ENCODE measurements around the gene FAHD2B.
A peak's percentile ranks its signal among the peaks of the same experiment; 100 is the strongest.
"Not testable (repeated sequence)": the region's sequence is repeated elsewhere in the genome, so short reads cannot be mapped to it uniquely, and the experiment has no call there.

FAHD2B gene, protein sequence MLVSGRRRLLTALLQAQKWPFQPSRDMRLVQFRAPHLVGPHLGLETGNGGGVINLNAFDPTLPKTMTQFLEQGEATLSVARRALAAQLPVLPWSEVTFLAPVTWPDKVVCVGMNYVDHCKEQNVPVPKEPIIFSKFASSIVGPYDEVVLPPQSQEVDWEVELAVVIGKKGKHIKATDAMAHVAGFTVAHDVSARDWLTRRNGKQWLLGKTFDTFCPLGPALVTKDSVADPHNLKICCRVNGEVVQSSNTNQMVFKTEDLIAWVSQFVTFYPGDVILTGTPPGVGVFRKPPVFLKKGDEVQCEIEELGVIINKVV

DNA sequence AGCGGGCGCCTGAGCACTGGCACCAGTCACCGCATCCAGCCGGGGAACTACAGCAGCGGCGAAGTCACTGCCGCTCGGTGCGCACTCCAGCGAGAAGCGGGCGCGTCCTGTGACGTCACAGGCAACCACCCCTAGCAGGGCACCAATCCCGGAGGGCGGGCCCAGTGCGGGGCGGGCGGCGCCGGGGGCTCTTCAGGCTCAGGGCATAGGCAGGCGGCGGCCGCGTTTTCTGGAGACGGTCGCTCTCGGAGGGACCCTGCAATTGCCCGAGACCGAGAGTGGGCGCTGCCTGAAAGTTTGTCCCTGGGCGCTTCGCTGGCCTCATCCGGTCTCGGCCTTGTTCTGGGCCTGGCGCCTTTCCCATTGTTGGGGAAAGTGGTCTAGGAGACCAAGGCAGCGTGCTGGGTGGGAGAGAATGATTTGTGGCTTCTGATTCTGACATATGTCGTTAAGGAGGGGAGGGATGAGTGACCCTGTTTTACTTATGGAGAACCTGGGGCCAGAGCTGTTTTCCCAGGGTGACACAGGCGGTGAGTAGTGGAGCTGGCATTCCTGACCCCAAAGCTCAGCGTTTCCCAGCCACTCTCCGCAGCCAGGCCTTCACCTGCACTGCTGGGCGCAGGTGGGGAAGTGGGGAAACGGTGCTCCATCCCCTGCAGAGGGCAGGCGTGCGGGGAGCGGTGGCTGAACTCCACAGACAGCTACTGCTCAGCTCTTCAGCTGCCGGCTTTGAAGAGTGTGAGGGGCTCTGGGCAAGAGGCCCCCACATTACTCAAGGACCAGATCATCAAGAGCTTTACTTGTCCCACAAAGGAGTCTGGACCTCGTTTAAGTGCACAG, at the start of gene FAHD2B:
Gene FAHD2B (minus strand): TSS at position 111 of the 840 bp plus-strand sequence. CDS start 3,176 bp downstream, outside the sequence.
- DNase-seq: peak; percentile 78

DNA sequence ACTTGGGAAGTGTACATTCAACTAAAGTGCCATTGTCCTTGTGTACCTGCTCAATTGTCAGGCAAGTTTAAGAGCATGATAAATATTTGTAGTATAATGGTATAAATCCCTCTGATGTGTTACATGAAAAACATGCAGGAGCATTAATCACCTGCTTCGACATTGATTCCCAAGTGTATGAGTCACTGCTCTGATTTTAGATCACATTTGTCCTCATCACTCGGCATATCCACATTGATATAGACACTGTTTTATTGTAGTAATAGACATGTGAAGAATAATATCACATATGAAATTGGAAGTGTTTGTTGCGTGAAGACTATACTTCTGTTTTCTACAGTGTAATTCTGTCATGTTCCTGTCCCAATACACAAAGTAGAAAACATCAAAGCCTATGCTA, 49.3 kb upstream of the FAHD2B start:
- not testable (repeated sequence) for DNase-seq

GRCh38 chr2:97129090-97129489, 34.4 kb upstream of the FAHD2B start:
- DNase-seq: not testable (repeated sequence)

DNA sequence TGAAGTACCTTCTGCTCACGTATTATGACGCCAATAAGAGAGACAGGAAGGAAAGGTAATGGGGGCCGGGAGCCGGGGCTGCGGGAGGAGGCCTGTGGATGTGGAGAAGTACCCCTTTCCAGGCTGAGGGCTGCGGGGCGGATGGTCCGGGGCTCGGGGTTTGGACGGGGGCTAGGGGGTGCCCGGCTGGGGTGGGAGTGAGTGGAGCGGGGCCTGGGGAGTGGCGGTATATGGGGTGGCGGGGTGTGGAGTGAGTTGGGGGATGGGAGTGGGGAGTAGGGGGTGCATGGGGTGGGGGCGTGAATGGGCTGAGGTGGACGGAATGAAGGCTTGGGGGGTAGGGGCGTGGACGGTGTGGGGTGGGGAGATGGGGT, 19.2 kb upstream of the FAHD2B start:
- not testable (repeated sequence) for DNase-seq

DNA sequence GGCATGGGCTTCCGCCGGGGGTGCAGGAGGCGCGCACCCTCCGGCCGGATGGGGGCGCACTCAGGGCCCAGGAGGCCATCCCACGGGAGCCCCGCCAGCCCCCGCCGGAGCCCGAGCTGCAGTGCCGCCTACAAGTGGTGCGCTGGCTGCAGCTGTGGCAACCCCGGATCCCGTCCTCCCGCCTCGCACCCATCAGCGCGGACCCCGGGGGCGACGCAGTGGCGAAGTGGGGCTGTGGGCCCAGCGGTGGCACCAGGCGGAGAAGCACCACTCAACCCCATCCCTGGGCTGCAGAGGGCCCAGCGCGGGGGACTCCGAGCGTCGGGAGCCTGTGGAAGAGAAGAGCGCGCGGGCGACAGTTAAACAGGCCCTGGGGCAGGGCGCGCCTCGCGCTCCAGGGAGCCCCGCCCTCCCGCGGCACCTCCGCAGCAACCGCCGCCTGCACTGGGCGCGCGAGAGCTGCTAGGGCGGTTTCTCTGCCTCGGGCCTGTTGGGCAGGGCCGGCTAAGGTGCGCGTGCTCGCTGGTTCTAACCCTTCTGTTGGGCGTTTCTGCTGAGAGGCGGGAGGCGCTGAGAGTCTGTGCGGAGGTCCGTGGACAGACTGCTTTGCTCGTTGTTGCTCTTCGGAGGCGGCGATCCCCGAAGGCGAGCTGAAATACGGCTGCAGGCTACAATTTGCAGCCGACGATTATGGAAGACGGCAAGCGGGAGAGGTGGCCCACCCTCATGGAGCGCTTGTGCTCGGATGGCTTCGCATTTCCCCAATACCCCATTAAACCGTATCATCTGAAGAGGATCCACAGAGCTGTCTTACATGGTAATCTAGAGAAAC, 18.6 kb upstream of the FAHD2B start, which contains the start of gene ANKRD36:
Gene ANKRD36 (plus strand): TSS at position 104 of the 832 bp plus-strand sequence. CDS start 587 bp downstream, at position 691.
- DNase-seq: not testable (repeated sequence)

GRCh38 chr2:97112320-97113049, 17.8 kb upstream of the FAHD2B start:
- not testable (repeated sequence) for DNase-seq

- DNase-seq: not testable (repeated sequence)
Observed at GRCh38 chr2:97111246-97111645, 16.6 kb upstream of the FAHD2B start.

DNA sequence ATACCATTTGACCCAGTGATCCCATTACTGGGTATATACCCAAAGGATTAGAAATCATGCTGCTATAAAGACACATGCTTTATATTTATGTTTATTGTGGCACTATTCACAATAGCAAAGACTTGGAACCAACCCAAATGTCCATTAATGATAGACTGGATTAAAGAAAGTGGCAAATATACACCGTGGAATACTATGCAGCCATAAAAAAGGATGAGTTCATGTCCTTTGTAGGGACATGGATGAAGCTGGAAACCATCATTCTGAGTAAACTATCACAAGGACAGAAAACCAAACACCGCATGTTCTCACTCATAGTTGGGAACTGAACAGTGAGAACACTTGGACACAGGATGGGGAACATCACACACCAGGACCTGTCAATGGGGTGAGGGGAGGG, 12.2 kb upstream of the FAHD2B start:
- not testable (repeated sequence) for DNase-seq

- DNase-seq: not testable (repeated sequence)
Observed at GRCh38 chr2:97098786-97099372, 4.2 kb upstream of the FAHD2B start.

GRCh38 chr2:97095661-97096060, 979 bp upstream of the FAHD2B start:
- DNase-seq: no peak

GRCh38 chr2:97093983-97094771, 505 bp downstream of the FAHD2B start:
- DNase-seq: peak; percentile 28

DNA sequence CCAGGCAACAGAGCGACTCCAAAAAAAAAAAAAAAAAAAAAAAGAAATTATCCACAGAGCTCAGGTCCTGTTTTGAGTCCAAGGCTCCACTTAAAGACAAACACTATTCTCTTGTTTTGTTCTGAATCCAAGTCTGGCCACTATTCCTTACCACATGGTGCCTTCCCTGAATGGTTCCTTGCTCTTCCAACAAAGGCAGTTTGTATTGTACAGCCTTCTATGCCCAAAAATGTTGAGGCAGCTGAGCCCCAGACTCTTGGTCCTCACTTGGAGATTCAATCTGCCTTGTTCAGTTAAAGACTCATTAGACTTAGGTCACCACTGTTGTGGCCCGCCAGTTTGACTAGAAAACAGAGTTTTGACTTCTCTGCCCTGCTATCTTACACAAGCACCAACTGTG, 1.7 kb downstream of the FAHD2B start:
- not testable (repeated sequence) for DNase-seq

- DNase-seq: peak; percentile 55
Observed at GRCh38 chr2:97088706-97089105, 6.0 kb downstream of the FAHD2B start.

DNA sequence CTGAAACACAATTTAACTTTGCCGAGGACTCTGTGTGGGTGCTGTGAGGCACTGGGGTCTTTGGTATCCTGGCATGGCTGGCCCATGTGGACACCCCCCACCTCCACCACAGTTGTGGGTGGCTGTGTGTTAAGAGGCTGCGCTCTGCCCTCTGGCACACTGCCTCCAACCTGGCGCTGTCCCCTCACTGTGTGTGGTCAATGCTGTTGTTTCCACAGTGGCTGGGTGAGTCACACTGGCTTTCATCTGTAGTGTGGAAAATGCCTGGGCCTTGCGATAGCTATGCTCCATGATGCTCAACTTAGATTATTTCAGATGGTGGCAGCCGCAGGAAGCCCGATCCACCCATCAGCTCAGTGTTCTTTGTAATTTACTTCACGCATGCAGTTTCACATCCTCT, 9.6 kb downstream of the FAHD2B start:
- not testable (repeated sequence) for DNase-seq

DNA sequence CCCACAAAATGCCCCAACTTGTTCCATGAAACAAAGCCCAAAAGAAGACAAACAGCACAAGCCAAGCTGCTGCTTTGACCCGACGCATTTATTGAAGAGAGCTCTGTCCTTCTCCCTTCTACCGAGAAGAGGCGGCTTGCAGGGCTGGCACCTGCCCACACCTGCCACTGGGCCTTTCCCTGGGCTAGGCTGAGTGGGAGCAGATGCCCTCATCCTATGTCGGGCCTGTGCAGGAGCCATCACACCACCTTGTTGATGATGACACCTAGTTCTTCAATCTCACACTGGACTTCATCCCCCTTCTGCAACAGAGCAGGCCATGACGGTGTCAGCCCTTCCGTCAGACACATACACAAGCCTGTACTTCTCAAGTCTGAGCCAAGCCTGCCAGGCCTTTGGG, 11.2 kb downstream of the FAHD2B start:
- not testable (repeated sequence) for DNase-seq

DNA sequence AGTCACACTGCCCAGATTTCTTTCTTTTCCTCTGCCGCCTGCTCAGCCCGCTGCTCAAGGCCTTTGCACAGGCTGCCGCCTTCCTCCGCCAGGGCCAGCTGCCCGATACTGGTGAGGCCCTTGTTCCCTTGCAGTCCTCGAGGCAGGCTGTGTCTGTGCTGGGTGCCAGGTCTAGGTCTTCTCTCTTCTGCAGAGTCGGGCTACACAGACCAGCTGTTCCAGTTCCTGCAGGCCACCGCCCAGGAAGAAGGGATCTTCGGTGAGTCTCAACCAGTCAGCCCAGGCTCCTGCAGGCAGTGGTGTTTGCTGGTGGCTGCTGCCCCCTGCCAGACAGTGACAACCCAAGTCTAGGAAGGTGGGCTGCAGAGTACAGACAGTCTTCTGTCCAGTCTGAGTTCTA, 12.5 kb downstream of the FAHD2B start:
- peak; percentile 63 for DNase-seq

- not testable (repeated sequence) for DNase-seq
Observed at GRCh38 chr2:97080855-97081254, 13.8 kb downstream of the FAHD2B start.

- DNase-seq: not testable (repeated sequence)
Observed at GRCh38 chr2:97077213-97077612, 17.5 kb downstream of the FAHD2B start.

- DNase-seq: not testable (repeated sequence)
Observed at GRCh38 chr2:97070915-97071314, 23.8 kb downstream of the FAHD2B start.

DNA sequence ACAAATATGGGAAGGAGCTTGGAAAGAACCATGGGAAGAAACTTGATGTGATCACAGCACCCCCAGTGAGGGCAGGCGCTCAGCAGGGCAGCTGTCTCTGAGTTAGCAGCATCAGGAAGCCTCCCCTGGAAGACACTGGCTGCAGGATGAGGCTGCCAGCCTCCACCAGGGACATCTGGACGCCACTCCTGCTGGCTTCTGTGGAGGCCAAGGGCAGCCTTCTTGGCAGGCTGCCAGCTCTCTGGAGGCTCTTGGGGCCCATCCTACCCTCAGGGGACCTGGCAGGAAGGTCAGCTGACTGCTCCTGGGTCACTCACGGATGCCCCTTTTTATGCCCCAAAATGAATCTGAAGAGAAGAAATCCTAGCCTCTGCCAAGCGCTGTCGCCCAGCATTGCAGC, 26.0 kb downstream of the FAHD2B start:
- DNase-seq: not testable (repeated sequence)

DNA sequence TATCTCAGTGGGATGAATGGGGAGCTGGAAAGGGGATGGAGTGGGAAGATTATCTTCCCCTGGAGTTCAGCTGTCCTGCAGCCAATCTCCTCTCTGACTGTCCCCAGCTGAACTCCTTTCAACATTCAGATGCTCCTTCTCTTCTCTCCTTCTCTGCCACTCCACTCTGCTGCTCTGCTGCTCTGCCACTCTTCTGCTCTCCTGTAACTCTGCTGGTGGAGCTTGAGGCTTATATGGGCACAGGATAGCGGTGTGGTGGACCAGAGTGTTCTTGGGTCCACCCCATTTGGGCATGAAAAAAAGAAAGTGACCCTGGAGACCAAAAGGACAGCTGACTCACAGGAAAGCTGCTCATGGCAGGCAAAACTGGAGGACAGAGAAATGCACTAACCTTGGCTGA, 26.6 kb downstream of the FAHD2B start:
- no peak for DNase-seq
